Brain microvascular endothelial cell (primary cell): ENCODE results near the gene KIF1A.

Source experiments
- DNase-seq: peaks from one replicate; pipeline ENCODE4 v3.0.0-alpha.2; 2020
- H3K27ac ChIP-seq: fragments of 250-450 bp; sonication (Bioruptor Pico); 2 replicates; pipeline ENCODE4 v1.5.1; 2020; ENCODE audit warnings: mild to moderate bottlenecking, moderate library complexity
- H3K27me3 ChIP-seq: fragments of 250-450 bp; sonication (Bioruptor Pico); replicated peaks from 2 replicates; pipeline ENCODE4 v1.5.1; 2020; ENCODE audit warnings: mild to moderate bottlenecking
- H3K36me3 ChIP-seq: fragments of 250-450 bp; sonication (Bioruptor Pico); replicated peaks from 2 replicates; pipeline ENCODE4 v1.5.1; 2020; ENCODE audit warnings: mild to moderate bottlenecking
- H3K4me3 ChIP-seq: 2 replicates; pipeline ENCODE4 v1.5.1; 2011; ENCODE audit warnings: low read depth, mild to moderate bottlenecking, control low read depth, low read length, moderate library complexity
- CTCF ChIP-seq: IDR thresholded peaks from 2 replicates; pipeline ENCODE4 v1.5.1; 2011; ENCODE audit warnings: low read depth, mild to moderate bottlenecking, moderate library complexity, low read length, control low read depth, inconsistent platforms; ENCODE audit errors: missing control alignments
- in situ Hi-C: cut with HindIII; loops from 2 replicates; pipeline ENCODE4 v1.10.0; 2017; ENCODE audit warnings: low sequenced_read_pairs, low pct_ligation_motif_present

KIF1A gene

GRCh38 chr2:240672701-240673190 is 147.3 kb downstream of the KIF1A start:
- no peak overlapping the region for H3K4me3 ChIP-seq
- no peak overlapping the region for H3K27ac ChIP-seq
- H3K36me3 ChIP-seq = no peaks in the 10 kb centered on the region
- peaks cover 17% of the 10 kb centered on the region for H3K27me3 ChIP-seq
- no peak for TF ChIP-seq CTCF
- in situ Hi-C loops = no loop called here
- no peak for DNase-seq

GRCh38 chr2:240672076-240672700 is 147.8 kb downstream of the KIF1A start:
- no peak overlapping the region for H3K4me3 ChIP-seq
- H3K27ac ChIP-seq = no peak overlapping the region
- in situ Hi-C loops = no loop called here
- DNase-seq = no peak
- peaks cover 17% of the 10 kb centered on the region for H3K27me3 ChIP-seq
- H3K36me3 ChIP-seq = no peaks in the 10 kb centered on the region
- no peak for TF ChIP-seq CTCF

- no peak for TF ChIP-seq CTCF
- no peak overlapping the region for H3K27ac ChIP-seq
- in situ Hi-C loops = no loop called here
- H3K36me3 ChIP-seq = no peaks in the 10 kb centered on the region
- H3K4me3 ChIP-seq = no peak overlapping the region
- no peak for DNase-seq
- H3K27me3 ChIP-seq = peaks cover 17% of the 10 kb centered on the region
These were observed 149.1 kb downstream of the KIF1A start for GRCh38 chr2:240670950-240671349.

DNA sequence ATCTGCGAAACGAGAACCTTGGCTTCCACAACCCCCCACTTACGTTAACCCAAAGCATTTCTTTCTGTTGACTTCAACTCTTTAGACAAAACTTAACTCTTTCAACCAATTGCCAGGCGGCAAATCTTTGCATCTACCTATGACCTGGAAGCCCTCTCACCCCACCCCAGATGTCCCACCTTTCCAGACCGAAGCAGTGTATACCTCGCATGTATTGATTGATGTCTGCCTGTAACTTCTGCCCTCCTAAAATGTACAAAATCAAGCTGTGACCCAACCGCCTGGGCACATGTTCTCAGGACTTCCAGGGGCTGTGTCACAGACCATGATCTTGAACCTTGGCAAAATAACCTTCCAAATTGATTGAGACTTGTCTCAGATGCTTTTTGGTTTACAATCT is 149.6 kb downstream of the KIF1A start:
- no peak for DNase-seq
- Histone ChIP-seq H3K27ac (no peak overlapping the region), H3K4me3 (no peak overlapping the region), H3K36me3 (no peaks in the 10 kb centered on the region), H3K27me3 (peaks cover 17% of the 10 kb centered on the region)
- TF ChIP-seq CTCF = no peak
- in situ Hi-C loops = no loop called here

- no peak for TF ChIP-seq CTCF
- H3K27me3 ChIP-seq = peaks cover 2% of the 10 kb centered on the region
- no peak overlapping the region for H3K4me3 ChIP-seq
- no peaks in the 10 kb centered on the region for H3K36me3 ChIP-seq
- no peak for DNase-seq
- in situ Hi-C loops = no loop called here
- H3K27ac ChIP-seq = no peak overlapping the region
These were observed 155.4 kb downstream of the KIF1A start for GRCh38 chr2:240664622-240665021.
